GM12878 (cell line): Measurements from ENCODE around the gene COL28A1. TPM values are rescaled to one million over a fixed set of nuclear protein-coding genes. Genes with fewer than 3 reads are reported as not detected.
"Not testable (repeated sequence)": the region's sequence is repeated elsewhere in the genome, so short reads cannot be mapped to it uniquely, and the experiment has no call there.

ENCODE experiments used
- ATAC-seq: fragments of 200-7000 bp; cut with Tn5 transposase; 3 replicates; pipeline ENCODE4 v1.9.1; 2020; ENCODE audit warnings: mild to moderate bottlenecking, moderate library complexity
- BruUV-seq: library from RNA; stranded (reverse); fragments of 400-500 nt; replicated peaks from 2 replicates; lab custom pipeline; 2021; lab: Mats Ljungman, UMichigan
- CTCF ChIA-PET: fragments of 300-600 bp; sonication (Branson Sonifier 250); formaldehyde crosslinking; extraction: SDS; loops from one replicate; lab custom pipeline; 2021; ENCODE audit warnings: inconsistent platforms; lab: Yijun Ruan, JAX
- POLR2A ChIA-PET: fragments of 350-600 bp; formaldehyde crosslinking; extraction: SDS; loops from one replicate; lab custom pipeline; 2021; ENCODE audit warnings: inconsistent platforms; lab: Charles Lee
- RAD21 ChIA-PET: fragments of 300-600 bp; sonication (Branson Sonifier 250); formaldehyde crosslinking; loops from one replicate; lab custom pipeline; 2023; ENCODE audit warnings: antibody characterized with exemption; ENCODE audit not compliant: unreplicated experiment; lab: Charles Lee
- SMC1A ChIA-PET: fragments of 300-600 bp; sonication (Branson Sonifier 250); formaldehyde crosslinking; loops from one replicate; lab custom pipeline; 2023; ENCODE audit not compliant: unreplicated experiment, uncharacterized antibody; lab: Charles Lee
- DNase-seq: peaks from one replicate; pipeline ENCODE4 v3.0.0-alpha.2; 2011; ENCODE audit warnings: low read depth, low spot score
- FAIRE-seq: peaks from 3 replicates; lab custom pipeline; 2011; peaks lifted over from hg19 to GRCh38; lab: Jason Lieb, UNC
- H2AFZ ChIP-seq: 2 replicates; pipeline ENCODE4 v1.6.0; 2011; ENCODE audit warnings: low read depth, low read length, control low read depth; ENCODE audit not compliant: control insufficient read depth
- H3K27ac ChIP-seq: 2 replicates; pipeline ENCODE4 v1.5.1; 2011; ENCODE audit warnings: control low read depth; ENCODE audit not compliant: control insufficient read depth, insufficient read depth
- H3K27me3 ChIP-seq, 2 experiments: replicated peaks in 1 of 2; 2 replicates each; pipeline versions ENCODE4 v1.6.0 to v1.6.1; 2011; ENCODE audit warnings: low read length in 1 of 2; ENCODE audit not compliant: control insufficient read depth in 2 of 2, insufficient read depth in 2 of 2
- H3K36me3 ChIP-seq, 2 experiments: 2 replicates each; pipeline ENCODE4 v1.5.1; 2011; ENCODE audit warnings: low read length in 1 of 2; ENCODE audit not compliant: control insufficient read depth in 2 of 2, insufficient read depth in 2 of 2
- H3K4me1 ChIP-seq: 2 replicates; pipeline ENCODE4 v1.6.1; 2011; ENCODE audit warnings: mild to moderate bottlenecking, low read length, moderate library complexity, mixed read lengths; ENCODE audit not compliant: control insufficient read depth, insufficient read depth
- H3K4me2 ChIP-seq: 2 replicates; pipeline ENCODE4 v1.6.0; 2011; ENCODE audit warnings: control low read depth; ENCODE audit not compliant: control insufficient read depth, insufficient read depth
- H3K4me3 ChIP-seq: fragments of 200-600 bp; sonication (generic); 2 replicates; pipeline ENCODE4 v1.5.1; 2016
- H3K79me2 ChIP-seq: 2 replicates; pipeline ENCODE4 v1.6.0; 2011; ENCODE audit warnings: low read length; ENCODE audit not compliant: control insufficient read depth, insufficient read depth
- H3K9ac ChIP-seq: 2 replicates; pipeline ENCODE4 v1.8.0; 2011; ENCODE audit warnings: low read length, control low read depth, mixed read lengths; ENCODE audit not compliant: control insufficient read depth, insufficient read depth
- H3K9me3 ChIP-seq: replicated peaks from 3 replicates; pipeline ENCODE4 v1.5.1; 2011; ENCODE audit warnings: mild to moderate bottlenecking, low read length; ENCODE audit not compliant: control insufficient read depth, insufficient read depth
- H4K20me1 ChIP-seq: 2 replicates; pipeline ENCODE4 v1.6.0; 2011; ENCODE audit not compliant: control insufficient read depth, insufficient read depth
- CBX5 ChIP-seq: sonication (generic); IDR thresholded peaks from 2 replicates; pipeline ENCODE4 v1.6.1; 2016; ENCODE audit warnings: low read depth, moderate library complexity, mild to moderate bottlenecking, inconsistent platforms
- JUND ChIP-seq: IDR thresholded peaks from 2 replicates; pipeline ENCODE4 v1.6.1; 2012; ENCODE audit warnings: low read depth, mild to moderate bottlenecking, low read length, improper control_type of control experiment, moderate library complexity
- MEF2B ChIP-seq: fragments of 450-650 bp; IDR thresholded peaks from 2 replicates; pipeline ENCODE4 v1.6.1; 2018; ENCODE audit warnings: mild to moderate bottlenecking, moderate library complexity; ENCODE audit not compliant: partially characterized antibody, poor library complexity, severe bottlenecking
- NR2F1 ChIP-seq: fragments of 450-650 bp; conservative IDR thresholded peaks from 2 replicates; pipeline ENCODE4 v1.6.1; 2017; ENCODE audit warnings: mild to moderate bottlenecking
- POLR2AphosphoS2 ChIP-seq: IDR thresholded peaks from 2 replicates; pipeline ENCODE4 v1.6.1; 2011; ENCODE audit warnings: low read depth, mild to moderate bottlenecking, low read length, improper control_type of control experiment, moderate library complexity
- RELA ChIP-seq: fragments of 450-650 bp; IDR thresholded peaks from 2 replicates; pipeline ENCODE4 v1.8.0; 2014; ENCODE audit warnings: borderline replicate concordance; ENCODE audit not compliant: partially characterized antibody
- SMAD1 ChIP-seq: fragments of 450-650 bp; IDR thresholded peaks from 2 replicates; pipeline ENCODE4 v1.6.1; 2018; ENCODE audit warnings: mild to moderate bottlenecking, low read depth; ENCODE audit not compliant: partially characterized antibody
- SPI1 ChIP-seq: IDR thresholded peaks from 2 replicates; pipeline ENCODE4 v1.6.1; 2011; ENCODE audit warnings: low read depth, mild to moderate bottlenecking, low read length, moderate library complexity, borderline replicate concordance; ENCODE audit not compliant: insufficient read depth
- ZNF274 ChIP-seq: IDR thresholded peaks from one replicate; pipeline ENCODE4 v1.8.0; 2011; ENCODE audit not compliant: insufficient read length, insufficient read depth
- WGBS: methylation state at CpG from one replicate; pipeline ENCODE4 v1.1.6; 2016; ENCODE audit warnings: low lambda C conversion rate; ENCODE audit not compliant: insufficient replicate concordance, insufficient coverage; ENCODE audit errors: missing lambda C conversion rate; 5-methylcytosine and 5-hydroxymethylcytosine counted together
- in situ Hi-C: fragments of 300-500 bp; cut with MboI; formaldehyde crosslinking; loops from 9 replicates; pipeline ENCODE4 v1.14.3; 2018; ENCODE audit warnings: mixed read lengths
- intact Hi-C: fragments of 100-400 bp; cut with micrococcal nuclease; formaldehyde crosslinking; loops from one replicate; pipeline ENCODE4 v1.14.2; 2022; ENCODE audit not compliant: unreplicated experiment
- polyA plus RNA-seq, 11 experiments: library from polyadenylated mRNA; depleted of rRNA in 4 of 11; unstranded in 6 of 11; stranded (reverse) in 5 of 11; fragments of >200 nt; fragmentation: Nextera tagmentation in 4 of 11; fragmentation: Illumina TruSeq in 1 of 11; extraction: Ambion mirVana in 4 of 11; extraction: Trizol in 1 of 11; gene quantifications; 1 replicate in 1 of 11; 2 replicates in 10 of 11; pipeline versions ENCODE4 v1.2.1 to v1.2.3, GENCODE V29; 2011 to 2016; ENCODE audit warnings: inconsistent platforms in 2 of 11, missing spikeins in 2 of 11, low read depth in 1 of 11
- total RNA-seq, 4 experiments: library from RNA; depleted of rRNA in 3 of 4; stranded (reverse); fragments of >200 nt in 3 of 4; fragmentation: Illumina TruSeq in 1 of 4; extraction: Trizol in 1 of 4; gene quantifications; 2 replicates each; pipeline versions ENCODE4 v1.2.1 to v1.2.3, GENCODE V29; 2013 to 2021
- TF ChIP-seq, protein P1 (sequence below): IDR thresholded peaks from 2 replicates; pipeline ENCODE4 v1.6.1; 2011; ENCODE audit warnings: borderline replicate concordance, low read depth, mild to moderate bottlenecking, moderate library complexity, mixed read lengths, low read length; ENCODE audit not compliant: insufficient read depth; ENCODE audit errors: extremely low read length
- TF ChIP-seq, protein P2 (sequence below): IDR thresholded peaks from 2 replicates; pipeline ENCODE4 v1.6.1; 2012; ENCODE audit warnings: mild to moderate bottlenecking, low read depth, low read length

COL28A1 gene
- total and polyA plus RNA-seq, 10 of the 15 experiments (the other 5 are each of a cell fraction or from before 2014, with no cell fraction given): 0.05 to 0.22 TPM; not detected in 8

DNA sequence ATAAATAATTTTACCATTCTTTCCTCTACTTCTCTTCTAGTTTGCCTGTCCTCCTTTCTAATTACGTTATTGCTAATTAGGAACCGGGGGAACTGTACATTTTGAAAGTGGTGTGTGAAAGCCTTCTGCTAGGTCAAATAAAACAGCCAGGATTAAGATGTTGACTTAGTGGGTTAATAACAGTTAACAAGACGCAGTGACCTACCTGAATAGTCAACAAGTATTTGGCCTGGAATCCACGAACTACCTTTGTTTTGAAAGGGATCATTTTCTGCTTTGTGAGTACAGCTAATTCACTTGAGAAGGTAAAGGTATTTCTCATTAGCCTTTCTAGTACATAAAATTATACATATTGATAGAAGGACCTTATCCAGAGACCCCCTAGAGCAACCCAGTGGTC, 139.9 kb downstream of the COL28A1 start:
- ATAC-seq (no peak), FAIRE-seq (no peak), DNase-seq (no peak)
- no peak overlapping the region for H3K27ac ChIP-seq
- H3K27me3 ChIP-seq: no peaks in the 10 kb centered on the region
- ChIA-PET SMC1A (interaction anchor here (1.2 kb wide), 1 partner anchor 29 kb away, joined by 3 read pairs; no protein-coding TSS in a partner anchor), CTCF (interaction anchor here (1.1 kb wide), 1 partner anchor 309 kb away, joined by 3 read pairs; no protein-coding TSS in a partner anchor), POLR2A (no interaction called here), RAD21 (no interaction called here)
- H3K9ac ChIP-seq: no peak overlapping the region
- in situ Hi-C loops (no loop called here), intact Hi-C loops (no loop called here)
- BruUV-seq: no TSS peak
- H3K4me3 ChIP-seq: no peak overlapping the region
- no peaks in the 10 kb centered on the region for H3K79me2 ChIP-seq
- H3K4me1 ChIP-seq: no peaks in the 10 kb centered on the region
- no peaks in the 10 kb centered on the region for H4K20me1 ChIP-seq
- H3K36me3 ChIP-seq: no peaks in the 10 kb centered on the region
- H3K9me3 ChIP-seq: no peaks in the 10 kb centered on the region
- no peak overlapping the region for H3K4me2 ChIP-seq
- TF ChIP-seq, protein P1, sequence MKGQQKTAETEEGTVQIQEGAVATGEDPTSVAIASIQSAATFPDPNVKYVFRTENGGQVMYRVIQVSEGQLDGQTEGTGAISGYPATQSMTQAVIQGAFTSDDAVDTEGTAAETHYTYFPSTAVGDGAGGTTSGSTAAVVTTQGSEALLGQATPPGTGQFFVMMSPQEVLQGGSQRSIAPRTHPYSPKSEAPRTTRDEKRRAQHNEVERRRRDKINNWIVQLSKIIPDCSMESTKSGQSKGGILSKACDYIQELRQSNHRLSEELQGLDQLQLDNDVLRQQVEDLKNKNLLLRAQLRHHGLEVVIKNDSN: no peak
- TF ChIP-seq RELA (no peak), SMAD1 (no peak), CBX5 (no peak), MEF2B (no peak), JUND (no peak), ZNF274 (no peak), NR2F1 (no peak), SPI1 (no peak), POLR2AphosphoS2 (no peak)
- TF ChIP-seq, protein P2, sequence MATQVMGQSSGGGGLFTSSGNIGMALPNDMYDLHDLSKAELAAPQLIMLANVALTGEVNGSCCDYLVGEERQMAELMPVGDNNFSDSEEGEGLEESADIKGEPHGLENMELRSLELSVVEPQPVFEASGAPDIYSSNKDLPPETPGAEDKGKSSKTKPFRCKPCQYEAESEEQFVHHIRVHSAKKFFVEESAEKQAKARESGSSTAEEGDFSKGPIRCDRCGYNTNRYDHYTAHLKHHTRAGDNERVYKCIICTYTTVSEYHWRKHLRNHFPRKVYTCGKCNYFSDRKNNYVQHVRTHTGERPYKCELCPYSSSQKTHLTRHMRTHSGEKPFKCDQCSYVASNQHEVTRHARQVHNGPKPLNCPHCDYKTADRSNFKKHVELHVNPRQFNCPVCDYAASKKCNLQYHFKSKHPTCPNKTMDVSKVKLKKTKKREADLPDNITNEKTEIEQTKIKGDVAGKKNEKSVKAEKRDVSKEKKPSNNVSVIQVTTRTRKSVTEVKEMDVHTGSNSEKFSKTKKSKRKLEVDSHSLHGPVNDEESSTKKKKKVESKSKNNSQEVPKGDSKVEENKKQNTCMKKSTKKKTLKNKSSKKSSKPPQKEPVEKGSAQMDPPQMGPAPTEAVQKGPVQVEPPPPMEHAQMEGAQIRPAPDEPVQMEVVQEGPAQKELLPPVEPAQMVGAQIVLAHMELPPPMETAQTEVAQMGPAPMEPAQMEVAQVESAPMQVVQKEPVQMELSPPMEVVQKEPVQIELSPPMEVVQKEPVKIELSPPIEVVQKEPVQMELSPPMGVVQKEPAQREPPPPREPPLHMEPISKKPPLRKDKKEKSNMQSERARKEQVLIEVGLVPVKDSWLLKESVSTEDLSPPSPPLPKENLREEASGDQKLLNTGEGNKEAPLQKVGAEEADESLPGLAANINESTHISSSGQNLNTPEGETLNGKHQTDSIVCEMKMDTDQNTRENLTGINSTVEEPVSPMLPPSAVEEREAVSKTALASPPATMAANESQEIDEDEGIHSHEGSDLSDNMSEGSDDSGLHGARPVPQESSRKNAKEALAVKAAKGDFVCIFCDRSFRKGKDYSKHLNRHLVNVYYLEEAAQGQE: no peak
- no peak overlapping the region for H2AFZ ChIP-seq
- 61% methylated on average over 4 of the region's 4 CpGs for WGBS

DNA sequence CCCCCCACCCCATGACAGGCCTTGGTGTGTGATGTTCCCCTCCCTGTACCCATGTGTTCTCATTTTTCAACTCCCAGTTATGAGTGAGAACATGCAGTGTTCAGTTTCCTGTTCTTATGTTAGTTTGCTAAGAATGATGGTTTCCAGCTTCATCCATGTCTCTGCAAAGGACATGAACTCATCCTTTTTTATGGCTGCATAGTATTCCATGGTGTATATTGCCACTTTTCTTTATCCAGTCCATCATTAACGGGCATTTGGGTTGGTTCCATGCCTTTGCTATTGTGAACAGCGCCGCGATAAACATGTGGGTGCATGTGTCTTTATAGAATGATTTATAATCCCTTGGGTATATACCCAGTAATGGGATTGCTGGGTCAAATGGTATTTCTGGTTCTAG, 147.5 kb downstream of the COL28A1 start:
- H3K27ac ChIP-seq, FAIRE-seq, H3K36me3 ChIP-seq, H3K79me2 ChIP-seq, POLR2A ChIA-PET, CTCF ChIA-PET, BruUV-seq, SMC1A ChIA-PET, H3K9me3 ChIP-seq, intact Hi-C loops, in situ Hi-C loops, H3K4me3 ChIP-seq, ATAC-seq, H3K4me1 ChIP-seq, H3K9ac ChIP-seq, H2AFZ ChIP-seq, H3K27me3 ChIP-seq, RAD21 ChIA-PET, H3K4me2 ChIP-seq, H4K20me1 ChIP-seq, DNase-seq: not testable (repeated sequence)
- 72% methylated on average over 4 of the region's 4 CpGs for WGBS
